ENCODE results near the gene C2orf76. TPM values are rescaled to one million over a fixed set of nuclear protein-coding genes. Genes with fewer than 3 reads are reported as not detected.

C2orf76 gene
- total and polyA plus RNA-seq, 2 experiments from 2014 or later = 5.8 to 21.6 TPM

DNA sequence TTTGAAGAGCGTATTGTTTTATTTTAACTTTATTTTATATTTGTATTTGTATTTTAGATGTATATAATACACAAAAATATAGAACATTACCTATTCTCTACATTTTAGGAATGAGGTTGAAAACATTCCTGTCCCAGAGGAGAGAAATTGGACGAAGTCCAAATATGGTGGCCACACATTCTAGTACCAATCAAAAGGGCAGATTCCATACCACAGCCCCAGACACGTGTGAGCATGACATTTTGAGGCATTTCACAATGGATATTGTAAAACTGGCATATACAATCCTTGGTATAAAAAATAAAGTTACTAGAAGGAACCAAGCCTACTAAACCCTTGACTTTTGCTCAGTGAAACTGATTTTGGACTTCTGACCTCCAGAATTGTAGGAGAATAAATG lies 50.6 kb downstream of the C2orf76 start:
- H3K27me3 ChIP-seq (ENCODE audit: insufficient read depth) = no peaks in the 10 kb centered on the region
- Mint-ChIP-seq H3K36me3 (ENCODE audit: low read depth) (no peaks in the 10 kb centered on the region), H3K4me1 (peaks cover 8% of the 10 kb centered on the region; the same call in 2 of the 3 replicates), H3K27ac (no peak overlapping the region), H3K4me3 (no peak overlapping the region), H3K27me3 (ENCODE audit: insufficient read depth, low read depth, poor library complexity) (no peaks in the 10 kb centered on the region), H3K9me3 (no peaks in the 10 kb centered on the region)
- DNase-seq (ENCODE audit: low spot score) (no peak), ATAC-seq (no peak)
- H3K4me3 ChIP-seq = no peak overlapping the region
- H4K20me1 ChIP-seq (replicated peaks; ENCODE audit: insufficient read depth) = no peaks in the 10 kb centered on the region
- no peaks in the 10 kb centered on the region for H3K36me3 ChIP-seq (ENCODE audit: insufficient read depth)
- TF ChIP-seq EZH2 (IDR thresholded peaks at IDR 0.05; ENCODE audit: low read depth, unreplicated experiment) = no peak
- TF ChIP-seq POLR2AphosphoS5 (IDR thresholded peaks at IDR 0.05; ENCODE audit: low read depth) = no peak
- no peak for TF ChIP-seq CREB1 (CRISPR knock-in tag; IDR thresholded peaks at IDR 0.05; ENCODE audit: low read depth)
- TF ChIP-seq CTCF (conservative IDR thresholded peaks at IDR 0.05; ENCODE audit: low read depth in 2 of 2) = no peak
- TF ChIP-seq ZNF114 (CRISPR knock-in tag; IDR thresholded peaks at IDR 0.05) = no peak
- TF ChIP-seq, protein P1, sequence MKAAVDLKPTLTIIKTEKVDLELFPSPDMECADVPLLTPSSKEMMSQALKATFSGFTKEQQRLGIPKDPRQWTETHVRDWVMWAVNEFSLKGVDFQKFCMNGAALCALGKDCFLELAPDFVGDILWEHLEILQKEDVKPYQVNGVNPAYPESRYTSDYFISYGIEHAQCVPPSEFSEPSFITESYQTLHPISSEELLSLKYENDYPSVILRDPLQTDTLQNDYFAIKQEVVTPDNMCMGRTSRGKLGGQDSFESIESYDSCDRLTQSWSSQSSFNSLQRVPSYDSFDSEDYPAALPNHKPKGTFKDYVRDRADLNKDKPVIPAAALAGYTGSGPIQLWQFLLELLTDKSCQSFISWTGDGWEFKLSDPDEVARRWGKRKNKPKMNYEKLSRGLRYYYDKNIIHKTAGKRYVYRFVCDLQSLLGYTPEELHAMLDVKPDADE (IDR thresholded peaks at IDR 0.05) = no peak
- no peak for TF ChIP-seq STAT1 (IDR thresholded peaks at IDR 0.05; ENCODE audit: unreplicated experiment)
- TF ChIP-seq NANOG (IDR thresholded peaks at IDR 0.05; ENCODE audit: borderline replicate concordance) = no peak
- TF ChIP-seq ZNF331 (CRISPR knock-in tag; IDR thresholded peaks at IDR 0.05; ENCODE audit: low read depth) = no peak
- TF ChIP-seq, protein P2, sequence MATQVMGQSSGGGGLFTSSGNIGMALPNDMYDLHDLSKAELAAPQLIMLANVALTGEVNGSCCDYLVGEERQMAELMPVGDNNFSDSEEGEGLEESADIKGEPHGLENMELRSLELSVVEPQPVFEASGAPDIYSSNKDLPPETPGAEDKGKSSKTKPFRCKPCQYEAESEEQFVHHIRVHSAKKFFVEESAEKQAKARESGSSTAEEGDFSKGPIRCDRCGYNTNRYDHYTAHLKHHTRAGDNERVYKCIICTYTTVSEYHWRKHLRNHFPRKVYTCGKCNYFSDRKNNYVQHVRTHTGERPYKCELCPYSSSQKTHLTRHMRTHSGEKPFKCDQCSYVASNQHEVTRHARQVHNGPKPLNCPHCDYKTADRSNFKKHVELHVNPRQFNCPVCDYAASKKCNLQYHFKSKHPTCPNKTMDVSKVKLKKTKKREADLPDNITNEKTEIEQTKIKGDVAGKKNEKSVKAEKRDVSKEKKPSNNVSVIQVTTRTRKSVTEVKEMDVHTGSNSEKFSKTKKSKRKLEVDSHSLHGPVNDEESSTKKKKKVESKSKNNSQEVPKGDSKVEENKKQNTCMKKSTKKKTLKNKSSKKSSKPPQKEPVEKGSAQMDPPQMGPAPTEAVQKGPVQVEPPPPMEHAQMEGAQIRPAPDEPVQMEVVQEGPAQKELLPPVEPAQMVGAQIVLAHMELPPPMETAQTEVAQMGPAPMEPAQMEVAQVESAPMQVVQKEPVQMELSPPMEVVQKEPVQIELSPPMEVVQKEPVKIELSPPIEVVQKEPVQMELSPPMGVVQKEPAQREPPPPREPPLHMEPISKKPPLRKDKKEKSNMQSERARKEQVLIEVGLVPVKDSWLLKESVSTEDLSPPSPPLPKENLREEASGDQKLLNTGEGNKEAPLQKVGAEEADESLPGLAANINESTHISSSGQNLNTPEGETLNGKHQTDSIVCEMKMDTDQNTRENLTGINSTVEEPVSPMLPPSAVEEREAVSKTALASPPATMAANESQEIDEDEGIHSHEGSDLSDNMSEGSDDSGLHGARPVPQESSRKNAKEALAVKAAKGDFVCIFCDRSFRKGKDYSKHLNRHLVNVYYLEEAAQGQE (IDR thresholded peaks at IDR 0.05; ENCODE audit: unreplicated experiment) = no peak
- no peak for TF ChIP-seq EZH2phosphoT487 (IDR thresholded peaks at IDR 0.05; ENCODE audit: unreplicated experiment)
- no peak for TF ChIP-seq ZNF462 (CRISPR knock-in tag; IDR thresholded peaks at IDR 0.05)
- TF ChIP-seq JUNB (IDR thresholded peaks at IDR 0.05; ENCODE audit: unreplicated experiment) = no peak
- no peak overlapping the region for H2AFZ ChIP-seq
- no peak overlapping the region for H3K27ac ChIP-seq (ENCODE audit: low read depth)
- no peaks in the 10 kb centered on the region for H3K4me1 ChIP-seq (ENCODE audit: insufficient read depth)
- no peaks in the 10 kb centered on the region for H3K79me2 ChIP-seq (replicated peaks; ENCODE audit: insufficient read depth)
- no peak overlapping the region for H3K4me2 ChIP-seq
- no peaks in the 10 kb centered on the region for H3F3A ChIP-seq (replicated peaks; ENCODE audit: low read depth)
- H3K9me2 ChIP-seq (ENCODE audit: insufficient read depth) = no peaks in the 10 kb centered on the region

Data from GM23338 (cell line).